ENCODE results near the gene WAC. TPM values are rescaled to one million over a fixed set of nuclear protein-coding genes. Genes with fewer than 3 reads are reported as not detected.
"Not testable (repeated sequence)": the region's sequence is repeated elsewhere in the genome, so short reads cannot be mapped to it uniquely, and the experiment has no call there.

Gene WAC
- total RNA-seq (10 to 100 TPM; 61.9 to 75.1 (median 65.2) TPM), polyA plus RNA-seq (10 to 100 TPM; 33.9 to 79.9 (median 37.4) TPM)
- long read RNA-seq, donor 1, partial matches to known transcripts = 6 of 13 reads
- long read RNA-seq, donor 1, other reads (novel, unspliced or antisense) = 6 of 13 reads
- long read RNA-seq, donor 2, full-length matches to known transcripts = 20 of 50 reads
- long read RNA-seq, donor 2, partial matches to known transcripts = 14 of 50 reads
- long read RNA-seq, donor 2, other reads (novel, unspliced or antisense) = 16 of 50 reads

GRCh38 chr10:28532337-28533185, at the start of gene WAC:
Gene WAC (plus strand): TSS chr10:28533118. CDS start chr10:28533580, 462 bp downstream.
- H3K27me3 ChIP-seq (ENCODE audit: insufficient read depth in 3 of 3, low read length in 2 of 3) = no peaks in the 10 kb centered on the region
- intact Hi-C loops (cut with DNase I) = loop anchor here (5.0 kb wide), 3 partner anchors 55 to 100 kb away; no protein-coding TSS in a partner anchor
- WGBS, 3 donors = 0% methylated on average over 72 to 98 of the region's 102 CpGs
- ATAC-seq = peak; percentile 95 to 96 (median 96)
- peak within 1 kb of the TSS; percentile 99 for H3K27ac ChIP-seq
- H3K4me3 ChIP-seq = peak within 1 kb of the TSS; percentile 89
- peaks cover 2 to 33% of the 10 kb centered on the region in 2 donors for H3K36me3 ChIP-seq (ENCODE audit: insufficient read depth in 1 of 2, low read depth in 1 of 2)
- no peak for TF ChIP-seq CTCF (IDR thresholded peaks at IDR 0.05)
- H3K4me1 ChIP-seq = peaks cover 19% of the 10 kb centered on the region
- DNase-seq = peak; percentile 96 to 98
- no peaks in the 10 kb centered on the region for H3K9me3 ChIP-seq

GRCh38 chr10:28489206-28489605, 43.7 kb upstream of the WAC start:
- Histone ChIP-seq H3K36me3 (ENCODE audit: insufficient read depth in 1 of 2, low read depth in 1 of 2) (no peaks in the 10 kb centered on the region), H3K9me3 (no peaks in the 10 kb centered on the region), H3K4me1 (no peaks in the 10 kb centered on the region), H3K4me3 (no peak overlapping the region), H3K27ac (no peak overlapping the region), H3K27me3 (ENCODE audit: insufficient read depth in 3 of 3, low read length in 2 of 3) (no peaks in the 10 kb centered on the region)
- intact Hi-C loops (cut with DNase I) = no loop called here
- WGBS, 3 donors = 49 to 74% (median 57%) methylated on average over 6 of the region's 6 CpGs
- TF ChIP-seq CTCF (IDR thresholded peaks at IDR 0.05) = no peak
- DNase-seq = no peak
- ATAC-seq = no peak

- WGBS, 3 donors = 82 to 88% (median 84%) methylated on average over 2 of the region's 2 CpGs
- H3K4me3 ChIP-seq; ATAC-seq; H3K4me1 ChIP-seq; DNase-seq; intact Hi-C loops (cut with DNase I); H3K27ac ChIP-seq; H3K27me3 ChIP-seq (ENCODE audit: insufficient read depth in 3 of 3, low read length in 2 of 3); H3K36me3 ChIP-seq (ENCODE audit: insufficient read depth in 1 of 2, low read depth in 1 of 2); H3K9me3 ChIP-seq: not testable (repeated sequence)
Measured at GRCh38 chr10:28490256-28490865, 42.6 kb upstream of the WAC start.

GRCh38 chr10:28492116-28492920, 40.6 kb upstream of the WAC start:
- no peak overlapping the region for H3K27ac ChIP-seq
- ATAC-seq = peak in 1 of 4 donors; percentile 55

More at GRCh38 chr10:28492116-28492920, 40.6 kb upstream of the WAC start:
- Histone ChIP-seq H3K4me3 (no peak overlapping the region), H3K4me1 (no peaks in the 10 kb centered on the region), H3K27me3 (ENCODE audit: insufficient read depth in 3 of 3, low read length in 2 of 3) (no peaks in the 10 kb centered on the region), H3K9me3 (no peaks in the 10 kb centered on the region), H3K36me3 (ENCODE audit: insufficient read depth in 1 of 2, low read depth in 1 of 2) (no peaks in the 10 kb centered on the region)
- intact Hi-C loops (cut with DNase I) = no loop called here
- 52 to 63% (median 56%) methylated on average over 12 of the region's 12 CpGs for WGBS, 3 donors
- TF ChIP-seq CTCF (IDR thresholded peaks at IDR 0.05) = no peak
- DNase-seq = no peak
